ENCODE results near the gene RABGAP1L. TPM values are rescaled to one million over a fixed set of nuclear protein-coding genes. Genes with fewer than 3 reads are reported as not detected.

The RABGAP1L gene
- total RNA-seq, 2 donors from 2014 or later = 51.4 to 124 TPM

DNA sequence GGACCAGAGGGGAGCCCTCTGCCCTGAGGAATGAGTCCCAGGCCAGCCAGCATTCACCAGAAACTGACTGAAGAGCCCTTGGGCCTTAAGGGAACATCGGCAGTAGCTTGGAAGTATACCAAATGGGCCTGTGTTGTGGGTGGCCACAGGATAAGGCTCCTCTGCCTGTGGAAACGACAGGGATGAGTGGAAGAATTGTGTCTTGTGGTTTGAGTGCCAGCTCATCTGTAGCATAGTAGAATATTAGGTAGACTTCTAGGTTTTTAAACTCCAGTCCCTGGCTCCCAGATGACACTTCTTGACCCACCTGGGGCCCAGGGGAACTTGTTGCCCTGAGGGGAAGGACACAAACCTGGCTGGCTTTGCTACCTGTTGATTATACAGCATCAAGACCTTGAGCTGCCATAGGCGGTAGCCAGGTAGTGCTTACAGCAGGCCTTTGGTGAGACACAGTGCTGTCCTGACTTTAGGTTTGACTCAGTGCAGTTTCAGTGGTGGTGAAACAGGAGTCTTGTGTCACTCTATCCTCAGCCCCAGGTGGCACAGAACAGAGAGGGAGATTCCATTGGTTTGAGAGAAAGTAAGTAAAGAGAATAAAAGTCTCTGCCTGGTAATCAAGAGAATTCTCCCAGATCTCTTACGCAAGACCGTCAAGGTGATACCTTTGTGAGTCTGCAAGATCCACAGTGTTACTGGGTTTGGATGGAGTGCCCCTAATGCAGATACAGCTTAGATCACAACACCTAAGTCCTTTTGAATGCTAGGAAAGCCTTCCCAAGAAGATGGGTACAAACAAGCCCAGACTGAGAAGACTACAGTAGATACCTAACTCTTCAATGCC, 50.2 kb downstream of the RABGAP1L start:
- ATAC-seq (no peak), DNase-seq (no peak)
- no peaks in the 10 kb centered on the region for H3K9me3 ChIP-seq
- no peaks in the 10 kb centered on the region for H3K36me3 ChIP-seq (replicated peaks in 1 of 2; ENCODE audit: insufficient read depth in 1 of 2, low read depth in 2 of 2)
- intact Hi-C loops (cut with DNase I) = no loop called here
- H3K4me1 ChIP-seq = peaks cover 4% of the 10 kb centered on the region
- no peak for TF ChIP-seq POLR2A (IDR thresholded peaks at IDR 0.05)
- TF ChIP-seq, protein P1, sequence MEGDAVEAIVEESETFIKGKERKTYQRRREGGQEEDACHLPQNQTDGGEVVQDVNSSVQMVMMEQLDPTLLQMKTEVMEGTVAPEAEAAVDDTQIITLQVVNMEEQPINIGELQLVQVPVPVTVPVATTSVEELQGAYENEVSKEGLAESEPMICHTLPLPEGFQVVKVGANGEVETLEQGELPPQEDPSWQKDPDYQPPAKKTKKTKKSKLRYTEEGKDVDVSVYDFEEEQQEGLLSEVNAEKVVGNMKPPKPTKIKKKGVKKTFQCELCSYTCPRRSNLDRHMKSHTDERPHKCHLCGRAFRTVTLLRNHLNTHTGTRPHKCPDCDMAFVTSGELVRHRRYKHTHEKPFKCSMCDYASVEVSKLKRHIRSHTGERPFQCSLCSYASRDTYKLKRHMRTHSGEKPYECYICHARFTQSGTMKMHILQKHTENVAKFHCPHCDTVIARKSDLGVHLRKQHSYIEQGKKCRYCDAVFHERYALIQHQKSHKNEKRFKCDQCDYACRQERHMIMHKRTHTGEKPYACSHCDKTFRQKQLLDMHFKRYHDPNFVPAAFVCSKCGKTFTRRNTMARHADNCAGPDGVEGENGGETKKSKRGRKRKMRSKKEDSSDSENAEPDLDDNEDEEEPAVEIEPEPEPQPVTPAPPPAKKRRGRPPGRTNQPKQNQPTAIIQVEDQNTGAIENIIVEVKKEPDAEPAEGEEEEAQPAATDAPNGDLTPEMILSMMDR (IDR thresholded peaks at IDR 0.05) = no peak
- no peak overlapping the region for H3K4me3 ChIP-seq
- H3K27me3 ChIP-seq = no peaks in the 10 kb centered on the region
- WGBS, 2 donors = 92 to 93% methylated on average over 5 of the region's 5 CpGs
- no peak overlapping the region for H3K27ac ChIP-seq

DNA sequence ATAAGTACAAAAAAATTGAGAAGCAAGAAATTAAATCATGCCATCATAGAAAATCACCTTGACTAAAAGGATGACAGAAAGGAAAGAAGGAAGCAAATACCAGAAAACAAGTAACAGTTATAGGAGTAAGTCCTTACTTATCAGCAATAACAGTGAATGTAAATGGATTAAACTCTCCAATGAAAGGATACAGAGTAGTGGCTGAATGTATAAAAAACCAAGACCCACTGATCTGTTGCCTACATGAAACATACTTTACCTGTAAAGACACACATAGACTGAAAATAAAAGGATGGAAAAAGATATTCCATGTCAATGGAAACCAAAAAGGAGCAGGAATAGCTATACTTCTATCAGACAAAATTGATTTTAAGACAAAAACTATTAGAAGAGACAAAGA, 52.2 kb downstream of the RABGAP1L start:
- Histone ChIP-seq H3K9me3 (no peaks in the 10 kb centered on the region), H3K4me1 (no peaks in the 10 kb centered on the region), H3K36me3 (replicated peaks in 1 of 2; ENCODE audit: insufficient read depth in 1 of 2, low read depth in 2 of 2) (no peaks in the 10 kb centered on the region), H3K27me3 (no peaks in the 10 kb centered on the region), H3K4me3 (no peak overlapping the region), H3K27ac (no peak overlapping the region)
- TF ChIP-seq POLR2A (IDR thresholded peaks at IDR 0.05) = no peak
- TF ChIP-seq, protein P1 (IDR thresholded peaks at IDR 0.05) = no peak
- no peak for DNase-seq
- no peak for ATAC-seq
- intact Hi-C loops (cut with DNase I) = no loop called here

DNA sequence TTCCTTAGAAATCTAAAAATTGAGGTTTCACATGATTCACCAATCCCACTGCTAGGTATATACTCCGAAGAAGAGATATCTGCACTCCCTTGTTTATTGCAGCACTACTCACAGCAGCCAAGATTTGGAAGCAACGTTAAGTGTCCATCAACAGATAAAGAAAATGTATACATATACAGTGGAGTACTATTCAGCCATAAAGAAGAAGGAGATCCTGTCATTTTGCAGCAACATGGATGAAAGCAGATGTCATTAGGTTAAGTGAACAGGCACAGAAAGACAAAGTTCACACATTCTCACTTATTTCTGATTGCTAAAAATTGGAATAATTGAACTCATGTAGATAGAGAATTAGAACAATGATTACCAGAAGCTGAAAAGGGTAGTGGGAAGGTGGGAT, 56.4 kb downstream of the RABGAP1L start:
- no peaks in the 10 kb centered on the region for H3K36me3 ChIP-seq (replicated peaks in 1 of 2; ENCODE audit: insufficient read depth in 1 of 2, low read depth in 2 of 2)
- TF ChIP-seq POLR2A (IDR thresholded peaks at IDR 0.05) = no peak
- TF ChIP-seq, protein P1 (IDR thresholded peaks at IDR 0.05) = no peak
- H3K27ac ChIP-seq = no peak overlapping the region
- no peaks in the 10 kb centered on the region for H3K9me3 ChIP-seq
- H3K4me3 ChIP-seq = no peak overlapping the region
- DNase-seq (no peak), ATAC-seq (no peak)
- no peaks in the 10 kb centered on the region for H3K4me1 ChIP-seq
- WGBS, 2 donors = 75 to 93% methylated on average over 2 of the region's 2 CpGs
- no peaks in the 10 kb centered on the region for H3K27me3 ChIP-seq
- intact Hi-C loops (cut with DNase I) = no loop called here

DNA sequence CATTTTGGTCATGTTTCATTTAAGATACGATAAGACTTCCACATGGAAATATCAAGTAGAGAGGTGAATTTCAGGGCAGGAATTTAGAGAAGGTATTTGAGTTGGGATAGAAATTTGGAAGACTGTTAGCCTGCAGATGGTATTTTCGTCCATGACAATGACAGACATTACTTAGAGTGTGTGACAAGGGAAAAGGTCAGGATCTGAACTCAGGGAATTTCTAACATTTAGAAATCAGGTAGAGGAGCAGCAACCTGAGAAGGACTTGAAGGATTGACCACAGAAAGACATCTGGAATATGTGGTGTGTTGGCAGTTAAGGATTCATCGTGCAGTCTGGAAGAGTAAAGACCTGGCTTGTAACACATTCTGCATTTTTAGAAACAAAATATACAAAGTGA, 57.9 kb downstream of the RABGAP1L start:
- no peaks in the 10 kb centered on the region for H3K4me1 ChIP-seq
- no peak for DNase-seq
- intact Hi-C loops (cut with DNase I) = no loop called here
- H3K36me3 ChIP-seq (replicated peaks in 1 of 2; ENCODE audit: insufficient read depth in 1 of 2, low read depth in 2 of 2) = no peaks in the 10 kb centered on the region
- H3K27ac ChIP-seq = no peak overlapping the region
- ATAC-seq = no peak
- H3K27me3 ChIP-seq = no peaks in the 10 kb centered on the region
- no peak for TF ChIP-seq POLR2A (IDR thresholded peaks at IDR 0.05)
- TF ChIP-seq, protein P1 (IDR thresholded peaks at IDR 0.05) = no peak
- 36 to 37% methylated on average over 3 of the region's 3 CpGs for WGBS, 2 donors
- no peak overlapping the region for H3K4me3 ChIP-seq
- no peaks in the 10 kb centered on the region for H3K9me3 ChIP-seq

Data from body of pancreas (tissue), 4 donors.